GM18519 (cell line): ENCODE measurements around the gene LRRTM4.

Source experiments
- ATAC-seq: cut with Tn5 transposase; IDR thresholded peaks from one replicate; pipeline ENCODE4 v1.9.1; 2021; ENCODE audit warnings: mild to moderate bottlenecking, moderate library complexity; ENCODE audit not compliant: unreplicated experiment, low FRiP score

The LRRTM4 gene

DNA sequence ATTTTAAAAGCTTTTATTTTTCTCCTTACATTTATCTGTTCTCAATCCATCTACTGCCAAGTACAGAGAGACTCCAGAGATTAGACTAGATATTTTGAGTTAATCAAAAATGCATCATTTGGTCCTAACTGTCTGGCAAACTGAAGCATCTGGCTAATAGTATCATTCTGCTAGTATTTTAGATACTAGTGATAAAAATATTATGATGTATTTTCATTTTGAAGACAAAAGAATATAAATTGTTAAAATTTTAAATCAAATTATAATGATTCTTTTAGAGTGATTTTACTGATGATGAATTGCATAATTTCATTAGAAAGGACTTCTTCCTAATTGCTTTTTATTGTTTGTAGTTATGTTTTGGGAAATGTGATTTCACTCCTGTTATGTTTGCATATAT, 584.0 kb downstream of the LRRTM4 start:
- no peak for ATAC-seq

DNA sequence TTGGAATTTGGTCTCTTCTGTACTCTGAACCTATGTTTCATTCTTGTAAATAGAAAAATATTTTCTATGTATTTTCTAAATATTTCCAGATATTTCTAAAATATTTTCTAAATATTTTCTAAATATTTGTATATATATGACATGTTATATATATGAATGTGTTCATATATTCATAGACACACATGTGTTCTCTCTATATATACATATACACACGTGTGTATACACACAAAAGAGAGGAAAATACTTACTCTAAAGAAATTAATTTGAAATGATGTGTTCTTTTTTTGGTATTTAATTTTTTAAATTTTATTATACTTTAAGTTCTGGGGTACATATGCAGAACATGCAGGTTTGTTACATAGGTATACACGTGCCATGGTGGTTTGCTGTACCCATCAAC, 589.6 kb downstream of the LRRTM4 start:
- no peak for ATAC-seq

- ATAC-seq = no peak
Observed at GRCh38 chr2:76930056-76930744, 592.0 kb downstream of the LRRTM4 start.

DNA sequence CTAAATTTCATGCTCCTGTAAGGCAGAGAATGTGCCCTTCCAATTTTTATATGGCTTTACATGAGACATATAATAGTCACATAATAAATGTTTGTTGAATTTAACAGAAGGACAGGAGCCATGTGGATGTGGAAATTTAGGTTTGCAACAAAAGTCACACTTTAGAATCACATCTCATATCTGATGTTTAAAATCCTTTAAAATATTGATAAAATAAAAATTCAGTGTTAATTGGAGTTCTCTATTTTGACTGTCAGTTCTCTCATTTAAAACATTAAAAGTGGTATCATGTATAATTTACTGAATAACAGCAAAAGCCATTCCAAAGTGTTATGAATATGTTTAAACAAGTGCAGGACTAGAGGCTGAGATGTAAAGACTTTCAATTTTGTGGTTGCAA, 594.1 kb downstream of the LRRTM4 start:
- ATAC-seq = no peak

DNA sequence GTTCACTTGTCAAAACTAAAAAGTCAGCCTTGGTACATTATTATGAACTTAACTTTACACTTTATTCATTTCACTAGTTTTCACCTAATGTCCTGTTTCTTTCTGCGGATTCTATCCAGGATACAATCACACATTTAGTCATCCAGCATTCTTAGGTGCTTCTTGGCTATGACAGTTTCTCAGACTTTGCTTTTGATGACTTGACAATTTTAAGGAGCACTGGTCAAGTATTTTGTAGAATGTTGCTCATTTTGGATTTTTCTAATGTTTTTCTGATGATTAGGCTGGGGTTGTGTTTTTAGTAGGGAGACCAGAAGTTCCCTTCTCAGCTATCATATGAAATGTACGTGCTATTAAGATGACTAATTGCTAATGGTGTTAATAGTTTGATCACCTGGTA, 601.2 kb downstream of the LRRTM4 start:
- ATAC-seq = no peak

GRCh38 chr2:76895469-76895868, 626.7 kb downstream of the LRRTM4 start:
- ATAC-seq = no peak

DNA sequence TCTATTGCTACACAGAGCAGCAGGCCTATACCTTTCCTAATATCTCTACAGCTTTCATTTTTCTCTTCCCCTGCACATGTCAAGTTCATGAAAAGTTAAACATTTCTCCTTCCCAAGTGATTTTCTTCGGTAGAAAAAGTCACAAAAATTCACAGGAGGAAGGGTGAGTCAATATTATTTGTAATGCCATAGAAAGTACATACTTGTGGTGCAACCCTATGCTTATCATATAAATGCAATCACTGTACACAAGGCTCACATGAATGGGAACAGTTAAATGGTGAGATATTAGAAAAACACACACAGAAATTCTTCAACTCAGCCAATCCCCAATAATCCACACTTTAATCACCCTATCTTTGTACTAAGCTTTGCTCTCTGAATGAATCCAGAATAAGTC, 651.6 kb downstream of the LRRTM4 start:
- ATAC-seq = no peak

- ATAC-seq = no peak
Observed at GRCh38 chr2:76870011-76870410, 652.2 kb downstream of the LRRTM4 start.

GRCh38 chr2:76867854-76868253, 654.3 kb downstream of the LRRTM4 start:
- no peak for ATAC-seq

- ATAC-seq = no peak
Observed at GRCh38 chr2:76866464-76866863, 655.7 kb downstream of the LRRTM4 start.

- no peak for ATAC-seq
Observed at GRCh38 chr2:76862901-76863300, 659.3 kb downstream of the LRRTM4 start.

GRCh38 chr2:76861708-76862107, 660.5 kb downstream of the LRRTM4 start:
- no peak for ATAC-seq

GRCh38 chr2:76851000-76851399, 671.2 kb downstream of the LRRTM4 start:
- ATAC-seq = no peak

- ATAC-seq = no peak
Observed at GRCh38 chr2:76849086-76849485, 673.1 kb downstream of the LRRTM4 start.

- no peak for ATAC-seq
Observed at GRCh38 chr2:76839826-76840225, 682.4 kb downstream of the LRRTM4 start.

GRCh38 chr2:76829374-76830234, 692.6 kb downstream of the LRRTM4 start:
- ATAC-seq = no peak

GRCh38 chr2:76826691-76827090, 695.5 kb downstream of the LRRTM4 start:
- no peak for ATAC-seq

DNA sequence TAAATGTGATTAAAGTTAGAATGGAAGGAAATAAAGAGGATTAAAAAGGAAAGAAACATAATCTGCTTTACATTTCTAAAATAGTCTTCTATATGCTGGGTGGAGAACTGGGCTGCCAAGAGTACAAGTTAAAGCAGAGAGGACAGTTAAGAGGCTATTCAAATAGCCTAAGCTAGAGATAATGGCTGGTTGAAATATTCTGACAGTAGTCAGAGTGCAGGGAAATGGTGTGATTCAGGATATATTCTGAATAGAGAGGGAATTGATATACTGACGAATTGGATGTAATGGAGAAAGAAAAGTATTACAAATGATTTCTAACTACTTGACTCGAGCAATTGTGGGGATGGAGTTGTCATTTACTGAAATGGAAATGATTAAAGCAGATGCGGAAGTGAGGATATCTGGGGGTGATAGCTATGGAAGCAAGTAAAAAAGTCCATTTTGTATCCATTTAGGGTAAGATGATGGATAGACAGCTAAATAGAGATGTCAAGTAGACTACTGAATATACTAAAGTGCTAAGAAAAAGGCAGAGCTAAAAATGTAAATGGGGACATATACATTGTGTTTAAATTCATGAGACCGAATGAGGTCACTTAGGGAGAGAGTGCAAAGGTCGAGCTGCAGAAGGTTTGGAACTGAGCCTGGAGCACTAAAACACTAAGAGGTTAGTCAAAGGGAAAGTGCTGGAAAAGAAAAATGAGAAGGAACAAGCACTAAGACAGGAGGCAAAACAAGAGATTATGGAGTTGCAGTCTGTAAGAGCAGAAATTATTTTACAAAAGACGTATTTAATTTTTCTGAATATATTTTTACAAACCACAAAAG, 696.8 kb downstream of the LRRTM4 start:
- no peak for ATAC-seq

DNA sequence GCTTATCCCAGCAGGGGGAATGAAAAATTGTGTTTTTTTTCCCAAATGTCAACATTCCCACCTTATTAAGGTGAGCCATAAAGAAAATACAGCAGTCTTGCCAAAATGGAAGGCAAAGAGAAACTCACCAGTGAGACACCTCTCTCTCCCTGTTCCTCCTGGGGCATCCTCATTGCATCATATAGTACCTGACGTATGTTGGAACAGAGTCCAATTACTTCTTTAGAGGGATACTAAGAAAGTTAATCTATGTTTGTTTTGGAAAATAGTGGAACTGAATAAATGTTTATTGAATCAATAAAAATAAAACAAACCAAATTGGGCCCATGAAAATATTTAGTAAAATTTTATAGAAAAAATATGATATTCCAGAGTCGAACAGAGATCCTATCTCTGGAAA, 700.4 kb downstream of the LRRTM4 start:
- ATAC-seq = no peak

DNA sequence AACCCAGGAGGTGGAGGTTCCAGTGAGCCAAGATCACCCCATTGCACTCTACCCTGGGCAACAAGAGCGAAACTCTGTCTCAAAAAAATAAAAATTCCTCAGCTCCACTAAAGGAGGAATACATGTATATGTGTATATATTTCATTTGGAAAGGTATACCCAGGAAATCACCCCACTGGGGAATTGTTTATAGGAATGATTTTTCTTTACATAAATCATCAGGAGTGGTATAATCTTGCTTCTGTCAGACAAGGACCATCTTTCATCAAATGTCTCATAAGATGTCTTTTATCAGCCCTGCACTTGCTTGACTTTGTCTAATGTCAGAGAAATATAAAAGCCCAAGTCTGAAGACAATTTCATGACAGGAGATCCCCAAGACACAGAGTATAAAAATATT, 709.1 kb downstream of the LRRTM4 start:
- ATAC-seq = no peak

- no peak for ATAC-seq
Observed at GRCh38 chr2:76812156-76812555, 710.0 kb downstream of the LRRTM4 start.
